Hepatic stellate cell (primary cell): ENCODE results near the gene OPRD1.

ENCODE experiments used
- DNase-seq: peaks from one replicate; pipeline ENCODE4 v3.0.0; 2011; ENCODE audit warnings: low spot score

OPRD1 gene

DNA sequence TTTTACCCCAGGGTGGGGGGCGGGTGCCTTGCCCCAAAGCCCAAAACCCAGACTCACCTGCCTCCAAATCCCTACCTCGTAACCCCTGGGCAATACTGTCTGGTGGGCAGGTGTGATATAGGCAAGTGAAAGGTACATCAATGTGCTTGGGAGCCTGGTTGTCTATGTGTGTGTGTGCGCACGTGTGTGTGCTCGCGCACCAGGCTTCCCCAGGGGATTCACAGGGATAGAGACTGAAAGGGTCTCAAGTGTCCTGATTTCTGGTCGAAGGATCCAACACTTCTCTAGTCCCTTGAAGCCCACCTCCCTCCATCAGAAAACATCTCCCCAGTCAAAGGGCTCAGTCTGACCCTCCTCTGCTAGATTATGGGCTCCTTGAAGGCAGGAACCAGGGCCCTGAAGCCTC lies 73.5 kb downstream of the OPRD1 start:
- no peak for DNase-seq

- DNase-seq = no peak
Observed at GRCh38 chr1:28885977-28886730, 74.2 kb downstream of the OPRD1 start.

GRCh38 chr1:28886731-28887418 lies 74.9 kb downstream of the OPRD1 start:
- peak; percentile 98 for DNase-seq

DNA sequence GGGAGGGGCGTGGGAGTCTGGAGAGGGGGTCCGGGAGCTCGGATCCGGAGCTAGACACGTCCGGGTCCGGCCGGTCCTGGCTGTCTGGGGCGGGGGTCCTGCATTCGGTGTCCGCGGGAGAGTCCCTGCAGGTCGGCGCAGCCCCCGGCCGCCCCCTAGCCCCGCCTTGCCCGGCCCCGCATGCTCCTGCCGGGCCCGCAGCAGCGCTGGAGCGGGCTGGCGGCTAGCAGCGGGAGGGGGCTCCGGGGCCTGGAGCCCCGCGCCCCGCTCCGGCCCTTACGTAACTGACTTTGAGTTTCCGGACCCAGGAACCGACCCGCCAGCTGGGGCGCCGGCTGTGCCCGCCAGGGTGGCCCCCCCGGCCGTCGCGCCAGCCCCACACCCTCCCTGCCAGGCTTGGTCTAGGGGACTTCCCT lies 75.5 kb downstream of the OPRD1 start:
- DNase-seq = peak; percentile 36

GRCh38 chr1:28887835-28888682 lies 76.1 kb downstream of the OPRD1 start:
- no peak for DNase-seq

- no peak for DNase-seq
Observed at GRCh38 chr1:28888915-28889314, 76.9 kb downstream of the OPRD1 start.

DNA sequence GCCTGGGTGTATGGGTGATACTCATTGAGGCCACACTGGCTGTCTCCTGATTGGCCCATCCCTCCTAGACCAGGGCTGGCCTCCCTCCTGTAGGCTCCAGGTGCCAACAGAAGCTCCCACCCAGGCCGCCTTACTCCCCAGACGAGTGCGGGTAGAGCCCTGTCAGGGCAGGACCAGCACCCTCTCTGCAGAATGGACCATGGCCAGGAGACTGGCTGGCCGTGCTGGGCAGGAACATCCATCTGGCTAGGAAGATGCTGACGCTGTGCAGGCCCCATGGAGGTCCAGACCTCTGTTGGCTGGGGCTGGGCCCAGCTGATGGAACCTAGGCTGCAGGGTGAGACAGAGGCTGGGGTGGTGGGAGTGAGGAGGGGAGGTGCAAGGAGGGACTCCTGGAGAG lies 77.4 kb downstream of the OPRD1 start:
- DNase-seq = no peak

GRCh38 chr1:28890435-28890834 lies 78.5 kb downstream of the OPRD1 start:
- no peak for DNase-seq

- no peak for DNase-seq
Observed at GRCh38 chr1:28890836-28891235, 78.9 kb downstream of the OPRD1 start.

- no peak for DNase-seq
Observed at GRCh38 chr1:28891256-28891655, 79.3 kb downstream of the OPRD1 start.

DNA sequence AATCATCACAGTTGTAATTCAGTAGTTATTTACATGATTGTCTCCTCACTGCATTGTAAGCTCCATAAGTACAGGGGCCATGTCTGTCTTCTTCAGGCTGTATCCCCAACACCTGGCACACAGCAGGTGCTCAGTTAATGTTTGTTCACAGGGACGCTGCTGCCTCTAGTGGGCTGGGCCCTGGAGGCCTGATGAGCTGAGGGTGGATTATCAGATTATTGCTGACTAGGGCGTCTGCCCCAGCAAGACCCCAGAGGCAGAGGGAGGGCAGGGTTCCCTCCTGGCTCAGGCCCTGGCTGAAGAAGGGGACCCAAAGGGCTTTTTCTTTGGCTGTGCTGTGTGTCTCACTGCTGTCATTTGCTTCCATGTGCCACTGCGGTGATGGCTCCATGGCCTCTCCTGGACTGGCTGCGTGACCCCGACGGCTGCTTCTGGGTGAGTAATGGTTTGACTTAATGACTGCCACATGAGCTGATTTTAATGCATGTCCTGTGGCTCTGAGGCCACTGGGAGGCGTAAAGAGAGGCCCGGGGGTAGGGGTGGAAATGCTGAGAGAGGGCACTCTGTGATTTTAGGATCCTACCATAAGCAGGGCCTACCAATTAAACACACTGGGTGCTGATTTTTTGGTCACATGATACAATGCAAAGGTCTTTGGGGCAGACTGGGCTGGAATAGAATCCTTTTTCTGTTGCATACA lies 81.6 kb downstream of the OPRD1 start:
- DNase-seq = no peak

DNA sequence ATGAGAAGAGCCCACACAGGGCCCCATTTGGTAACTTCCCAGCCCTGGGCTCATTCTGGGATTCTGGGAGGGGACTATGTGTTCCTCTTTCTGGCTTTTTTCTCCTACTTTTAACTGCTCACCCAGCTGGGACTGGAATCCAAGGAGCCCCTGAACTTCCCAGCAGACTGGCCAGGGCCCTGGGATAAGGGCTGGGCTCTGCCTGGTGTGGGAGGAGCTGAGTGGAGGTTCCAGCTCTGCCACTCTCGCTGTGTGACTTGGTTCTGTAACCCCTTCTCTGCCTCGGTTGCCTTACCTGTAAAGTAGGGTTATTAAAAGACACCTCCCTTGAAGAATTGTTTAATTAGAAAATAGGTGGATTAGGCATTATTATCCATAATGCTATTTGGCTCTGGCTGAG lies 82.8 kb downstream of the OPRD1 start:
- DNase-seq = no peak

GRCh38 chr1:28895896-28896608 lies 84.1 kb downstream of the OPRD1 start:
- no peak for DNase-seq

DNA sequence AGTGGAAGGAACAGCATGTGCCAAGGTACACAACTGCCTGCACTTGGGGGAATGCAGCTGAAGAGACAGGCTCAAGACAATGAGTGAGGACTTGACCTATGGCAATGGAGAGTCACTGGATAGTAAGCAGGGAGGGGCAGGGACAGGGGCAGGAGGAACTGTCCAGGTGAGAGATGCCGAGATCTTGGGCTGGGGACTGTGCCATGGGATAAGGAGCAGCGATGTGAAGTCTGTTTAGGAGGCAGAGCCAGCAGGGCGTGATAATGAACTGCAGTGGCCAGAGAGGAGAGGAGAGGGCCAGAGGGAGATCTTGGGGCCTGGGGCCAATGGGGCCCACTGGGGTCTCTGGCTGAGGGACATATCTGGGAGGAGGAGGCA lies 84.6 kb downstream of the OPRD1 start:
- DNase-seq = no peak

- no peak for DNase-seq
Observed at GRCh38 chr1:28897789-28898188, 85.8 kb downstream of the OPRD1 start.

DNA sequence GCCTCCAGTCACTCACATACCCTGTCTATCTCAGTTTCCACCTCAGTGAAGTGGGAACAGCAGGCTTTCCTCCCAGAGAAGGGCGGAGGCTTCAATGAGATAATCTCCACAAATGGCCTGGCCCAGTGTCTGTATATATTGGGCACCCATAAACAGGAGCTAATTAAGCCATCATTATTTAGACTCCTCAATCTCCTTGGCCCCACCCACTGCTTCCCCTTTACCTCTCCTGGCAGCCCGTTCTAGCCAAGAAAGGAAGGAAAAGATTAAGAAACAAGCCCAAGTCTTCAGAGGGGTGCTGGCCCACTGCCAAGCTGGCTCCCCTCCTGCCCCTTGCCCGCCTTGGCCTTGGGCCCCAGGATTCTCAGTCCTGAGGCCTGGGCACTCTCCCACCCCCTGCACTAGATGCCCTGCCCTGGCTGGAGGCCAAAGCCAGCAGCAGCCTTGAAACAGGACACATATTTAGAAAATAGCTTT lies 86.5 kb downstream of the OPRD1 start:
- no peak for DNase-seq

GRCh38 chr1:28899267-28899666 lies 87.3 kb downstream of the OPRD1 start:
- no peak for DNase-seq

DNA sequence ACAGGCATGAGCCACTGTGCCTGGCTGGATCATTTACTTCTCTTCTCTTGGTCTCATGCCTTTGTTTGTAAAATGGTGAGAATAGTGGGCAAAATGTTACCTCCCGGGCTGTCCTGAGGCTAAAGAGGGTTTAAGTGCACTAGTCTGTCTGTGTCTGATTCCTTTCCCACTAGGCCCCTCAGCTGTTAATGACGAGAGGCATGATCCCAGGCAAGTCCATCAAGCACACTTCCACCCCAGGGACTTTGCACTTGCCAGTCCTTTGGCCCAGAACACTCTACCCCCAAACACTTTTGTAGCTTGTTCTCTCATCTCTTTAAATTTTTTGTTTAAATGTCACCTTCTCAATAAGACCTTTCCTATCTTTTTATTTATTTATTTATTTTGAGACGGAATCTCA lies 88.6 kb downstream of the OPRD1 start:
- DNase-seq = no peak

DNA sequence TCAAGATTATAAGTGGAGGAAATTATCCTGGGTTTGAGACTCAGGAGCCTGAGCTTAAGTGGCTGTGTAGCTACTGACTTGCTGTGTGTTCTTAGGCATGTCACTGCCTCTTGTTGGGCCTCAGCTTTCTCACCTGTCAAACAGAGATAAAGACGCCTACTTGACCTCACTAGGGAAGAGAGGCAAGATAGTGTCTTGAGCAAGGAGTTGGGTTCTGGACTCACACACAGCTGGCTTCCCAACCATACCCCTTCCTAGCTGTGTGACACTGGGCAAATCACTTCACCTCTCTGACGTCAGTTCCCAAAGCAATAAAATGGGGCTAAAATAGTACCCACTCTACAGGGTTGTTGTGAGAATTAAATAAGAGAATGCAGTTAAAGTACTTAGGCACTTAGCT lies 90.8 kb downstream of the OPRD1 start:
- DNase-seq = no peak

DNA sequence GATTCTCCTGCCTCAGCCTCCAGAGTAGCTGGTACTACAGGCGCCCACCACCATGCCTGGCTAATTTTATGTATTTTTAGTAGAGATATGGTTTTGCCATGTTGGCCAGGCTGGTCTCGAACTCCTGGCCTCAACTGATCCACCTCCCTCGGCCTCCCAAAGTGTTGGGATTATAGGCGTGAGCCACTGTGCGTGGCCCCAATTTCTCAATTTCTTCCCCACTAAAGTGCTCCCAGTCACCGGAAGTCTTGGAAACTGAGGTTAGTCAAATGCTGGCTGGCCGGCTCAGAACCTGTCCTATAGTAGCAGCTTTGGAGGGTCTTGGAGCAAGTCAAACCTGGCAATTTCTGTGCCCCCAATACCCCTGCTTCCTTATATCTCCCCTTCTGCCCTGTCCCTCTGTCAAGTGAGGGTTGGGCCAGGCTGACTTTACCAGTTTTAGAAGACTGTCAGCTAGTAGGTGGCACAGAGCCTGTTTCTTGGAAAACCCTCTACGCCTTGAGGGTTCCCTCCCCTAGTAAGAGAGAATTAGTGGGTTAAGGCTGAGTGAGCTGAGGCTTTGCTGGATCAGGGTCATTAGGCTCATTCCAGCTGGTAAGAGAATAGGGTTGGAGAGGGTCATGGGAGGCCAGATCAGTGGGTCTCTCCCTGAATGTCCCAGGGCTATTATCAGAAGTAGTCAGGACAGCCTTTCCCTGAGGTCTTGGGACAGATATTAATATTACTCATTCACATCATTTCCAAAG lies 94.1 kb downstream of the OPRD1 start:
- DNase-seq = no peak

DNA sequence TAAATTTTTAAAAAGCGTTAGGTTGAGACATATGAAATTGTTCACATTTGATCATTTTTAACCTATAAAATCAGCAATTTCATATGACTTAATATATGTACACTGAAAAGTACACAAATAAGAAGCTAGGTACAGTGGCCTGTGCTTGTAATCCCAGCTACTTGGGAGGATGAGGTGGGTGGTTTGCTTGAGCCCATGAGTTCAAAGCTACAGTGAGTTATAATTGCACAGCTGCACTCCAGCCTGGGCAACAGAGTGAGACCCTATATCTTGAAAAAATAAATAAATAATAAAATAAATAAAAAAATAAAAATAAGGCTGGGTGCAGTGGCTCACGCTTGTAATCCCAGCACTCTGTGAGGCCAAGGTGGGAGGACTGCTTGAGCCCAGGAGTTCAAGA lies 97.2 kb downstream of the OPRD1 start:
- DNase-seq = no peak
